H9 (cell line): ENCODE results near the gene TLN1. TPM values are rescaled to one million over a fixed set of nuclear protein-coding genes. Genes with fewer than 3 reads are reported as not detected.

Experiments used
- DNase-seq: peaks from one replicate; pipeline ENCODE4 v3.0.0-alpha.2; 2017
- H2AFZ ChIP-seq: one replicate; pipeline ENCODE4 v1.6.1; 2013; ENCODE audit warnings: mild to moderate bottlenecking, low read length, control low read depth, moderate library complexity
- H2AK5ac ChIP-seq: 2 replicates; pipeline ENCODE4 v1.6.1; 2013; ENCODE audit warnings: low read length, control low read depth, mixed read lengths; ENCODE audit not compliant: insufficient read length
- H2BK120ac ChIP-seq: one replicate; pipeline ENCODE4 v1.6.1; 2013; ENCODE audit warnings: low read depth, mild to moderate bottlenecking, low read length, control low read depth, inconsistent platforms; ENCODE audit not compliant: poor library complexity, severe bottlenecking
- H2BK12ac ChIP-seq: 2 replicates; pipeline ENCODE4 v1.6.1; 2013; ENCODE audit warnings: low read length, control low read depth, mixed read lengths, low read depth; ENCODE audit not compliant: insufficient read length
- H2BK15ac ChIP-seq: 2 replicates; pipeline ENCODE4 v1.6.1; 2013; ENCODE audit warnings: low read depth, low read length, control low read depth
- H2BK20ac ChIP-seq: one replicate; pipeline ENCODE4 v1.6.1; 2013; ENCODE audit warnings: low read depth, mild to moderate bottlenecking, low read length, control low read depth, inconsistent platforms; ENCODE audit not compliant: poor library complexity, severe bottlenecking
- H2BK5ac ChIP-seq: 2 replicates; pipeline ENCODE4 v1.6.1; 2013; ENCODE audit warnings: low read length, control low read depth, mixed read lengths; ENCODE audit not compliant: insufficient read length
- H3K14ac ChIP-seq: 2 replicates; pipeline ENCODE4 v1.6.1; 2013; ENCODE audit warnings: low read length, control low read depth; ENCODE audit not compliant: insufficient read depth
- H3K18ac ChIP-seq: 2 replicates; pipeline ENCODE4 v1.6.1; 2013; ENCODE audit warnings: low read depth, mild to moderate bottlenecking, mixed read lengths, low read length, control low read depth; ENCODE audit not compliant: insufficient read length
- H3K23ac ChIP-seq: 2 replicates; pipeline ENCODE4 v1.6.1; 2013; ENCODE audit warnings: low read length, control low read depth, mixed read lengths, low read depth; ENCODE audit not compliant: insufficient read length
- H3K23me2 ChIP-seq: 2 replicates; pipeline ENCODE4 v1.6.1; 2013; ENCODE audit warnings: low read depth, mild to moderate bottlenecking, mixed read lengths, low read length, control low read depth; ENCODE audit not compliant: insufficient read length, poor library complexity, severe bottlenecking
- H3K27ac ChIP-seq: 2 replicates; pipeline ENCODE4 v1.5.1; 2013; ENCODE audit warnings: low read length, control low read depth, mixed read lengths, low read depth; ENCODE audit not compliant: insufficient read length
- H3K27me3 ChIP-seq: 2 replicates; pipeline ENCODE4 v1.6.1; 2013; ENCODE audit warnings: low read length, control low read depth, inconsistent platforms; ENCODE audit not compliant: insufficient read depth
- H3K4ac ChIP-seq: 2 replicates; pipeline ENCODE4 v1.6.1; 2013; ENCODE audit warnings: low read depth, mild to moderate bottlenecking, control low read depth, inconsistent platforms, low read length, moderate library complexity
- H3K4me1 ChIP-seq: 2 replicates; pipeline ENCODE4 v1.6.1; 2013; ENCODE audit warnings: low read length, control low read depth, inconsistent platforms; ENCODE audit not compliant: insufficient read depth
- H3K4me2 ChIP-seq: 2 replicates; pipeline ENCODE4 v1.6.1; 2013; ENCODE audit warnings: low read length, control low read depth, mixed read lengths; ENCODE audit not compliant: insufficient read length, insufficient read depth
- H3K56ac ChIP-seq: 2 replicates; pipeline ENCODE4 v1.6.1; 2013; ENCODE audit warnings: low read depth, mild to moderate bottlenecking, mixed read lengths, low read length, control low read depth; ENCODE audit not compliant: insufficient read length
- H3K79me1 ChIP-seq: 2 replicates; pipeline ENCODE4 v1.6.1; 2013; ENCODE audit warnings: low read depth, mild to moderate bottlenecking, moderate library complexity, low read length, control low read depth, inconsistent platforms; ENCODE audit not compliant: insufficient read depth, poor library complexity, severe bottlenecking
- H3K79me2 ChIP-seq: 2 replicates; pipeline ENCODE4 v1.6.1; 2013; ENCODE audit warnings: low read length, control low read depth, inconsistent platforms; ENCODE audit not compliant: insufficient read depth
- H3K9ac ChIP-seq: 2 replicates; pipeline ENCODE4 v1.6.1; 2013; ENCODE audit warnings: low read length, control low read depth, mixed read lengths; ENCODE audit not compliant: insufficient read length; ENCODE audit errors: extremely low read depth
- H3K9me3 ChIP-seq: one replicate; pipeline ENCODE4 v1.6.1; 2013; ENCODE audit warnings: low read depth, low read length, inconsistent platforms; ENCODE audit not compliant: control insufficient read depth
- H3T11ph ChIP-seq: one replicate; pipeline ENCODE4 v1.6.1; 2013; ENCODE audit warnings: mild to moderate bottlenecking, low read length, control low read depth, inconsistent platforms
- H4K20me1 ChIP-seq: one replicate; pipeline ENCODE4 v1.6.1; 2013; ENCODE audit not compliant: control insufficient read depth, insufficient read length, insufficient read depth
- H4K5ac ChIP-seq: 2 replicates; pipeline ENCODE4 v1.6.1; 2013; ENCODE audit warnings: low read depth, mild to moderate bottlenecking, mixed read lengths, low read length, control low read depth; ENCODE audit not compliant: insufficient read length
- H4K8ac ChIP-seq: replicated peaks from 2 replicates; pipeline ENCODE4 v1.6.1; 2013; ENCODE audit warnings: low read length, control low read depth, mixed read lengths, low read depth; ENCODE audit not compliant: insufficient read length
- H4K91ac ChIP-seq: 2 replicates; pipeline ENCODE4 v1.6.1; 2013; ENCODE audit warnings: low read depth, mild to moderate bottlenecking, moderate library complexity, mixed read lengths, low read length, control low read depth; ENCODE audit not compliant: insufficient read length
- H3K27ac Mint-ChIP-seq, 3 experiments: 2 replicates in 2 of 3; 3 replicates in 1 of 3; pipeline ENCODE4 v1.8.0; 2020 to 2021; ENCODE audit warnings: mixed read lengths in 3 of 3, mild to moderate bottlenecking in 1 of 3, moderate library complexity in 1 of 3
- H3K27me3 Mint-ChIP-seq: 2 replicates; pipeline ENCODE4 v1.8.0; 2021; ENCODE audit warnings: low read depth, mild to moderate bottlenecking, moderate library complexity, mixed read lengths
- H3K36me3 Mint-ChIP-seq, 3 experiments: 2 replicates in 2 of 3; 3 replicates in 1 of 3; pipeline ENCODE4 v1.8.0; 2020 to 2021; ENCODE audit warnings: low read depth in 3 of 3, mixed read lengths in 3 of 3; ENCODE audit not compliant: insufficient read depth in 1 of 3
- H3K4me1 Mint-ChIP-seq, 2 experiments: 2 replicates each; pipeline ENCODE4 v1.8.0; 2020; ENCODE audit warnings: mixed read lengths in 2 of 2
- H3K4me3 Mint-ChIP-seq, 2 experiments: 2 replicates in 1 of 2; 3 replicates in 1 of 2; pipeline ENCODE4 v1.8.0; 2020 to 2021; ENCODE audit warnings: mild to moderate bottlenecking in 2 of 2, mixed read lengths in 2 of 2, moderate library complexity in 1 of 2
- H3K9me3 Mint-ChIP-seq, 2 experiments: 2 replicates in 1 of 2; 3 replicates in 1 of 2; pipeline ENCODE4 v1.8.0; 2020; ENCODE audit warnings: mild to moderate bottlenecking in 2 of 2, mixed read lengths in 2 of 2, moderate library complexity in 1 of 2
- CTCF ChIP-seq: fragments of 200-600 bp; sonication (generic); conservative IDR thresholded peaks from 3 replicates; pipeline ENCODE4 v1.8.0; 2021; ENCODE audit warnings: antibody characterized with exemption, mild to moderate bottlenecking
- WGBS: extraction: QIAGEN DNeasy Blood & Tissue Kit; methylation state at CpG from one replicate; pipeline ENCODE4 v1.1.7; 2013; ENCODE audit warnings: missing lambda C conversion rate, low lambda C conversion rate, mixed read lengths; ENCODE audit not compliant: insufficient read length; ENCODE audit errors: extremely low coverage; 5-methylcytosine and 5-hydroxymethylcytosine counted together
- total RNA-seq: library from RNA; stranded (reverse); gene quantifications from 2 replicates; pipeline ENCODE4 v1.2.1, GENCODE V29; 2021

TLN1 gene
- total RNA-seq, 1 experiment from 2014 or later = 102 TPM

GRCh38 chr9:35746583-35746982 lies 14.6 kb upstream of the TLN1 start:
- Histone ChIP-seq H3K9ac (peak overlapping the region; percentile 45), H4K91ac (no peak overlapping the region)

More at GRCh38 chr9:35746583-35746982, 14.6 kb upstream of the TLN1 start:
- no peaks in the 10 kb centered on the region for H3K27me3 Mint-ChIP-seq
- H3K14ac ChIP-seq = no peak overlapping the region
- no peak for DNase-seq
- H3K4me1 ChIP-seq = peaks cover 3% of the 10 kb centered on the region; the same call in 1 of the 2 replicates
- H4K8ac ChIP-seq = no peak overlapping the region
- peaks cover 19% of the 10 kb centered on the region for H3K79me1 ChIP-seq
- no peak overlapping the region for H2BK12ac ChIP-seq
- H3K56ac ChIP-seq = no peak overlapping the region
- H3K9me3 Mint-ChIP-seq = no peaks in the 10 kb centered on the region
- peaks cover 28% of the 10 kb centered on the region in 2 experiments for H3K4me1 Mint-ChIP-seq
- H3K27ac ChIP-seq = no peak overlapping the region
- H3K27me3 ChIP-seq = no peaks in the 10 kb centered on the region
- no peak overlapping the region for H3T11ph ChIP-seq
- no peaks in the 10 kb centered on the region for H4K20me1 ChIP-seq
- peaks cover 18% of the 10 kb centered on the region for H3K23me2 ChIP-seq
- no peak overlapping the region for H4K5ac ChIP-seq
- peak overlapping the region; percentile 98 for H3K4me2 ChIP-seq
- peaks cover 21 to 65% (median 58%) of the 10 kb centered on the region in 3 experiments; a peak in 6 of 7 replicates for H3K36me3 Mint-ChIP-seq
- H3K4me3 Mint-ChIP-seq = peak overlapping the region; percentile 93 to 95
- H3K27ac Mint-ChIP-seq = no peak overlapping the region
- no peak overlapping the region for H3K4ac ChIP-seq
- WGBS = no CpG with 5 or more reads among the region's 3 CpGs
- H3K9me3 ChIP-seq = no peaks in the 10 kb centered on the region
- no peak overlapping the region for H2BK15ac ChIP-seq
- H3K18ac ChIP-seq = no peak overlapping the region
- no peak overlapping the region for H2BK120ac ChIP-seq
- no peak for TF ChIP-seq CTCF
- H2AFZ ChIP-seq = no peak overlapping the region
- no peak overlapping the region for H2AK5ac ChIP-seq
- H2BK20ac ChIP-seq = no peak overlapping the region
- H3K23ac ChIP-seq = no peak overlapping the region
- peaks cover 21% of the 10 kb centered on the region for H3K79me2 ChIP-seq
- no peak overlapping the region for H2BK5ac ChIP-seq
